ENCODE measurements around the gene MBD3. TPM values are rescaled to one million over a fixed set of nuclear protein-coding genes. Genes with fewer than 3 reads are reported as not detected.

MBD3 gene
- total RNA-seq, 1 experiment from 2014 or later, result 128 TPM

DNA sequence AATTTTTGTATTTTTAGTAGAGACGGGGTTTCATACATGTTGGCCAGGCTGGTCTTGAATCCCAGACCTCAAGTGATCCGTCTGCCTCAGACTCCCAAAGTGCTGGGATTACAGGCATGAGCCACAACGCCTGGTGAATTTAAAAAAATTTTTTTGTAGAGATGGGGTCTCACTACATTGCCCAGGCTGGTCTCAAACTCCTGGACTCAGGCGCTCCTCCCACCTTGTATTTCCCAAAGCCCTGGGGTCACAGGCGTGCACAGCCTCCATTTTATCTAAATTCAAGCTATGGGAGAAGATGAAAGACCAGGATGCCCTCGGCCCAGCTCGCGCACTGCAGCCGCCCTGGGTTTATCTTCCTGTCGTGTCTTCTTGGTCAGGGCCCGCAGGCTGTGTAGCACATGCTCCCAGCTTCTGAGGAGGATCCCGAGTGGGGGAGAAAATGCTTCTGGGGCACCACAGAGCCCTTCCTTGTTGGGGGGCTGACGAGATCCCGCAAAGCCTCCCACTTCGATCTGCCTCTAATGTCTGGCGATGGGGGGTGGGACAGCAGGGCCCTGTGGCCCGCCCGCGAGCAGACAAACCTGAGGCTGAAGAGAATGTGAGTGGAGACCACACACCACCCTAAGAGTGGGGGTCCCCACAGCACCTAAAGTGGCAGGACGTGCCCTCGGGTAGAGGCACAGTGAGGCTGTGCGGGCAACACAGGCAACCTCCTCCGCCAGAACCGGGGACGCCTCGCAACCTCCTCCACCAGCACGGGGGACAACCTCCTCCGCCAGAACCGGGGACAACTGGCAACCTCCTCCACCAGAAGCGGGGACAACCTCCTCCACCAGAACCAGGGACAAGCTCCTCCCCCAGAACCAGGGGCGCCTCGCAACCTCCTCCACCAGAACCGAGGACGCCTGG, 43.9 kb upstream of the MBD3 start:
- no peaks in the 10 kb centered on the region for H3K23me2 ChIP-seq (ENCODE audit: insufficient read length, low read depth, low read length, poor library complexity, severe bottlenecking)
- no peak overlapping the region for H3K56ac ChIP-seq (ENCODE audit: insufficient read length, low read depth, low read length)
- TF ChIP-seq, protein P1, sequence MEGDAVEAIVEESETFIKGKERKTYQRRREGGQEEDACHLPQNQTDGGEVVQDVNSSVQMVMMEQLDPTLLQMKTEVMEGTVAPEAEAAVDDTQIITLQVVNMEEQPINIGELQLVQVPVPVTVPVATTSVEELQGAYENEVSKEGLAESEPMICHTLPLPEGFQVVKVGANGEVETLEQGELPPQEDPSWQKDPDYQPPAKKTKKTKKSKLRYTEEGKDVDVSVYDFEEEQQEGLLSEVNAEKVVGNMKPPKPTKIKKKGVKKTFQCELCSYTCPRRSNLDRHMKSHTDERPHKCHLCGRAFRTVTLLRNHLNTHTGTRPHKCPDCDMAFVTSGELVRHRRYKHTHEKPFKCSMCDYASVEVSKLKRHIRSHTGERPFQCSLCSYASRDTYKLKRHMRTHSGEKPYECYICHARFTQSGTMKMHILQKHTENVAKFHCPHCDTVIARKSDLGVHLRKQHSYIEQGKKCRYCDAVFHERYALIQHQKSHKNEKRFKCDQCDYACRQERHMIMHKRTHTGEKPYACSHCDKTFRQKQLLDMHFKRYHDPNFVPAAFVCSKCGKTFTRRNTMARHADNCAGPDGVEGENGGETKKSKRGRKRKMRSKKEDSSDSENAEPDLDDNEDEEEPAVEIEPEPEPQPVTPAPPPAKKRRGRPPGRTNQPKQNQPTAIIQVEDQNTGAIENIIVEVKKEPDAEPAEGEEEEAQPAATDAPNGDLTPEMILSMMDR (conservative IDR thresholded peaks at IDR 0.05), result no peak
- no peak overlapping the region for H3K4me2 ChIP-seq (ENCODE audit: insufficient read depth, insufficient read length, low read length)
- no peak overlapping the region for H3T11ph ChIP-seq (ENCODE audit: low read length)
- DNase-seq, result no peak
- no peak overlapping the region for H2BK15ac ChIP-seq (ENCODE audit: low read depth, low read length)
- H3K79me2 ChIP-seq (ENCODE audit: insufficient read depth, low read length), result peaks cover 4% of the 10 kb centered on the region; the same call in 1 of the 2 replicates
- H3K9ac ChIP-seq (ENCODE audit: extremely low read depth, insufficient read length, low read length), result no peak overlapping the region
- no peak overlapping the region for H2AK5ac ChIP-seq (ENCODE audit: insufficient read length, low read length)
- H4K8ac ChIP-seq (replicated peaks; ENCODE audit: insufficient read length, low read depth, low read length), result no peak overlapping the region
- no peak overlapping the region for H3K23ac ChIP-seq (ENCODE audit: insufficient read length, low read depth, low read length)
- H3K18ac ChIP-seq (ENCODE audit: insufficient read length, low read depth, low read length), result no peak overlapping the region
- H3K27ac Mint-ChIP-seq, result peak overlapping the region in 1 of 3 experiments; percentile 51; a peak in 2 of 7 replicates
- H3K79me1 ChIP-seq (ENCODE audit: insufficient read depth, low read depth, low read length, poor library complexity, severe bottlenecking), result peaks cover 13% of the 10 kb centered on the region
- H3K36me3 Mint-ChIP-seq (ENCODE audit: insufficient read depth in 1 of 3, low read depth in 3 of 3), result peaks cover 48 to 87% (median 74%) of the 10 kb centered on the region in 3 experiments
- H2AFZ ChIP-seq (ENCODE audit: low read length), result no peak overlapping the region
- H3K4ac ChIP-seq (ENCODE audit: low read depth, low read length), result no peak overlapping the region
- H3K9me3 ChIP-seq (ENCODE audit: control insufficient read depth, low read depth, low read length), result no peaks in the 10 kb centered on the region
- no peak overlapping the region for H2BK5ac ChIP-seq (ENCODE audit: insufficient read length, low read length)
- H3K27me3 Mint-ChIP-seq (ENCODE audit: low read depth), result no peaks in the 10 kb centered on the region
- H2BK20ac ChIP-seq (ENCODE audit: low read depth, low read length, poor library complexity, severe bottlenecking), result no peak overlapping the region
- no peak overlapping the region for H3K27ac ChIP-seq (ENCODE audit: insufficient read length, low read depth, low read length)
- H3K4me3 Mint-ChIP-seq, result no peak overlapping the region
- peaks cover 0 to 3% of the 10 kb centered on the region in 2 experiments; a peak in 1 of 5 replicates for H3K9me3 Mint-ChIP-seq
- no peak overlapping the region for H2BK12ac ChIP-seq (ENCODE audit: insufficient read length, low read depth, low read length)
- H3K4me1 Mint-ChIP-seq, result no peaks in the 10 kb centered on the region
- WGBS (ENCODE audit: extremely low coverage, insufficient read length, low lambda C conversion rate), result no CpG with 5 or more reads among the region's 34 CpGs
- no peak overlapping the region for H2BK120ac ChIP-seq (ENCODE audit: low read depth, low read length, poor library complexity, severe bottlenecking)
- no peaks in the 10 kb centered on the region for H4K20me1 ChIP-seq (ENCODE audit: control insufficient read depth, insufficient read depth, insufficient read length)
- no peak overlapping the region for H4K5ac ChIP-seq (ENCODE audit: insufficient read length, low read depth, low read length)
- no peak overlapping the region for H4K91ac ChIP-seq (ENCODE audit: insufficient read length, low read depth, low read length)
- no peaks in the 10 kb centered on the region for H3K27me3 ChIP-seq (ENCODE audit: insufficient read depth, low read length)
- no peak overlapping the region for H3K14ac ChIP-seq (ENCODE audit: insufficient read depth, low read length)
- H3K4me1 ChIP-seq (ENCODE audit: insufficient read depth, low read length), result no peaks in the 10 kb centered on the region

Measured in H9 (cell line).